Gastroesophageal sphincter (tissue), 3 donors: Measurements from ENCODE around the gene TRHDE.

Experiments used
- CTCF ChIP-seq, 4 experiments: fragments of 200-600 bp in 2 of 4; fragments of 450-650 bp in 2 of 4; sonication (generic) in 1 of 4; IDR thresholded peaks; one replicate each; pipeline ENCODE4 v1.5.1; 2017 to 2019; ENCODE audit warnings: antibody characterized with exemption in 4 of 4, mild to moderate bottlenecking in 2 of 4, moderate library complexity in 2 of 4
- EP300 ChIP-seq: sonication (generic); formaldehyde crosslinking; IDR thresholded peaks from one replicate; pipeline ENCODE4 v1.6.1; 2017; ENCODE audit warnings: antibody characterized with exemption, mild to moderate bottlenecking
- POLR2A ChIP-seq, 2 donors: fragments of 450-650 bp; IDR thresholded peaks; one replicate each; pipeline ENCODE4 v1.6.1; 2017; ENCODE audit warnings: antibody characterized with exemption in 2 of 2, mild to moderate bottlenecking in 2 of 2, moderate library complexity in 1 of 2
- POLR2AphosphoS5 ChIP-seq: sonication (generic); formaldehyde crosslinking; IDR thresholded peaks from one replicate; pipeline ENCODE4 v1.6.1; 2017; ENCODE audit warnings: antibody characterized with exemption

- TF ChIP-seq POLR2A (IDR thresholded peaks at IDR 0.05) (no peak), CTCF (IDR thresholded peaks at IDR 0.05) (no peak), EP300 (no peak), POLR2AphosphoS5 (no peak)
Observed at GRCh38 chr12:72510772-72511171, 238.6 kb downstream of the TRHDE start.
